ENCODE measurements around the gene MYO3A.

Gene MYO3A

GRCh38 chr10:25899304-25899703 lies 34.7 kb upstream of the MYO3A start:
- H3K4me3 ChIP-seq (ENCODE audit: low read depth, low read length): no peak overlapping the region
- no peak for DNase-seq (ENCODE audit: low read depth)
- TF ChIP-seq MAX (IDR thresholded peaks at IDR 0.05; ENCODE audit: low read depth, low read length) (no peak), POLR2A (IDR thresholded peaks at IDR 0.05; ENCODE audit: extremely low read depth, insufficient read length) (no peak), CTCF (IDR thresholded peaks at IDR 0.05; ENCODE audit: low read depth, low read length) (no peak)

- no peak overlapping the region for H3K4me3 ChIP-seq (ENCODE audit: low read depth, low read length)
- no peak for TF ChIP-seq MAX (IDR thresholded peaks at IDR 0.05; ENCODE audit: low read depth, low read length)
- TF ChIP-seq CTCF (IDR thresholded peaks at IDR 0.05; ENCODE audit: low read depth, low read length): no peak
- TF ChIP-seq POLR2A (IDR thresholded peaks at IDR 0.05; ENCODE audit: extremely low read depth, insufficient read length): no peak
- no peak for TF ChIP-seq MYC (IDR thresholded peaks at IDR 0.05; ENCODE audit: low read depth, low read length)
- no peak for DNase-seq (ENCODE audit: low read depth)
Observed at GRCh38 chr10:25901199-25901598, 32.8 kb upstream of the MYO3A start.

- DNase-seq (ENCODE audit: low read depth): no peak
- TF ChIP-seq POLR2A (IDR thresholded peaks at IDR 0.05; ENCODE audit: extremely low read depth, insufficient read length) (no peak), MAX (IDR thresholded peaks at IDR 0.05; ENCODE audit: low read depth, low read length) (no peak), CTCF (IDR thresholded peaks at IDR 0.05; ENCODE audit: low read depth, low read length) (no peak), MYC (IDR thresholded peaks at IDR 0.05; ENCODE audit: low read depth, low read length) (no peak)
- no peak overlapping the region for H3K4me3 ChIP-seq (ENCODE audit: low read depth, low read length)
Observed at GRCh38 chr10:25902002-25902401, 32.0 kb upstream of the MYO3A start.

GRCh38 chr10:25907261-25907660 lies 26.8 kb upstream of the MYO3A start:
- no peak overlapping the region for H3K4me3 ChIP-seq (ENCODE audit: low read depth, low read length)
- no peak for DNase-seq (ENCODE audit: low read depth)
- TF ChIP-seq MAX (IDR thresholded peaks at IDR 0.05; ENCODE audit: low read depth, low read length) (no peak), POLR2A (IDR thresholded peaks at IDR 0.05; ENCODE audit: extremely low read depth, insufficient read length) (no peak), CTCF (IDR thresholded peaks at IDR 0.05; ENCODE audit: low read depth, low read length) (no peak), MYC (IDR thresholded peaks at IDR 0.05; ENCODE audit: low read depth, low read length) (no peak)

- TF ChIP-seq CTCF (IDR thresholded peaks at IDR 0.05; ENCODE audit: low read depth, low read length): no peak
- TF ChIP-seq MYC (IDR thresholded peaks at IDR 0.05; ENCODE audit: low read depth, low read length): no peak
- TF ChIP-seq MAX (IDR thresholded peaks at IDR 0.05; ENCODE audit: low read depth, low read length): no peak
- TF ChIP-seq POLR2A (IDR thresholded peaks at IDR 0.05; ENCODE audit: extremely low read depth, insufficient read length): no peak
- H3K4me3 ChIP-seq (ENCODE audit: low read depth, low read length): no peak overlapping the region
- DNase-seq (ENCODE audit: low read depth): no peak
Observed at GRCh38 chr10:25912866-25913265, 21.2 kb upstream of the MYO3A start.

GRCh38 chr10:25914776-25915175 lies 19.3 kb upstream of the MYO3A start:
- no peak for DNase-seq (ENCODE audit: low read depth)
- no peak for TF ChIP-seq CTCF (IDR thresholded peaks at IDR 0.05; ENCODE audit: low read depth, low read length)
- TF ChIP-seq MAX (IDR thresholded peaks at IDR 0.05; ENCODE audit: low read depth, low read length): no peak
- TF ChIP-seq MYC (IDR thresholded peaks at IDR 0.05; ENCODE audit: low read depth, low read length): no peak
- no peak for TF ChIP-seq POLR2A (IDR thresholded peaks at IDR 0.05; ENCODE audit: extremely low read depth, insufficient read length)
- no peak overlapping the region for H3K4me3 ChIP-seq (ENCODE audit: low read depth, low read length)
